Neural crest cell (in vitro differentiated cells): ENCODE measurements around the gene CSNK1G2. TPM values are rescaled to one million over a fixed set of nuclear protein-coding genes. Genes with fewer than 3 reads are reported as not detected.

Experiments used
- DNase-seq: peaks from one replicate; pipeline ENCODE4 v3.0.0; 2021; ENCODE audit warnings: low read depth, mixed read lengths, low spot score
- H3K27ac Mint-ChIP-seq: one replicate; pipeline ENCODE4 v1.8.0; 2021; ENCODE audit warnings: mild to moderate bottlenecking, mixed read lengths; ENCODE audit not compliant: unreplicated experiment
- H3K27me3 Mint-ChIP-seq: 2 replicates; pipeline ENCODE4 v1.8.0; 2021; ENCODE audit warnings: low read depth, mild to moderate bottlenecking, mixed read lengths
- H3K36me3 Mint-ChIP-seq: 2 replicates; pipeline ENCODE4 v1.8.0; 2021; ENCODE audit warnings: low read depth, mild to moderate bottlenecking, mixed read lengths
- H3K4me1 Mint-ChIP-seq: 2 replicates; pipeline ENCODE4 v1.8.0; 2021; ENCODE audit warnings: mixed read lengths
- H3K4me3 Mint-ChIP-seq: one replicate; pipeline ENCODE4 v1.8.0; 2021; ENCODE audit warnings: mild to moderate bottlenecking, mixed read lengths
- H3K9me3 Mint-ChIP-seq: 2 replicates; pipeline ENCODE4 v1.8.0; 2021; ENCODE audit warnings: mixed read lengths
- CTCF ChIP-seq: fragments of 200-600 bp; sonication (generic); conservative IDR thresholded peaks from 2 replicates; pipeline ENCODE4 v1.5.0; 2021; ENCODE audit warnings: antibody characterized with exemption, mild to moderate bottlenecking
- total RNA-seq: library from RNA; stranded (reverse); gene quantifications from 2 replicates; pipeline ENCODE4 v1.2.1, GENCODE V29; 2021

The CSNK1G2 gene
- total RNA-seq, 1 donor from 2014 or later, result 133 TPM

- H3K9me3 Mint-ChIP-seq, result no peaks in the 10 kb centered on the region
- H3K27me3 Mint-ChIP-seq, result no peaks in the 10 kb centered on the region
- H3K4me3 Mint-ChIP-seq, result no peak overlapping the region
- peaks cover 6% of the 10 kb centered on the region for H3K36me3 Mint-ChIP-seq
- H3K27ac Mint-ChIP-seq, result no peak overlapping the region
- H3K4me1 Mint-ChIP-seq, result no peaks in the 10 kb centered on the region
- no peak for TF ChIP-seq CTCF
- no peak for DNase-seq
Measured at GRCh38 chr19:1989513-1990229, 48.7 kb downstream of the CSNK1G2 start.

GRCh38 chr19:1990230-1991017, 49.5 kb downstream of the CSNK1G2 start:
- Mint-ChIP-seq H3K4me3 (no peak overlapping the region), H3K27me3 (no peaks in the 10 kb centered on the region), H3K36me3 (peaks cover 7% of the 10 kb centered on the region), H3K4me1 (no peaks in the 10 kb centered on the region), H3K9me3 (no peaks in the 10 kb centered on the region), H3K27ac (no peak overlapping the region)
- DNase-seq, result no peak
- no peak for TF ChIP-seq CTCF

GRCh38 chr19:1991018-1991913, 50.3 kb downstream of the CSNK1G2 start:
- no peak overlapping the region for H3K27ac Mint-ChIP-seq
- TF ChIP-seq CTCF, result no peak
- H3K27me3 Mint-ChIP-seq, result no peaks in the 10 kb centered on the region
- H3K36me3 Mint-ChIP-seq, result peaks cover 13% of the 10 kb centered on the region
- peak overlapping the region; percentile 19 for H3K4me3 Mint-ChIP-seq
- H3K9me3 Mint-ChIP-seq, result no peaks in the 10 kb centered on the region
- no peak for DNase-seq
- H3K4me1 Mint-ChIP-seq, result no peaks in the 10 kb centered on the region

- Mint-ChIP-seq H3K4me3 (no peak overlapping the region), H3K27me3 (no peaks in the 10 kb centered on the region), H3K4me1 (no peaks in the 10 kb centered on the region), H3K27ac (peak overlapping the region; percentile 27), H3K9me3 (no peaks in the 10 kb centered on the region), H3K36me3 (peaks cover 19% of the 10 kb centered on the region)
- DNase-seq, result no peak
- TF ChIP-seq CTCF, result no peak
Measured at GRCh38 chr19:1992759-1993260, 51.8 kb downstream of the CSNK1G2 start.
